LoVo (cell line): ENCODE measurements around the gene ADAMTS2.

Experiments used
- DNase-seq: peaks from one replicate; pipeline ENCODE4 v3.0.0-alpha.2; 2016; ENCODE audit warnings: low spot score

The ADAMTS2 gene

DNA sequence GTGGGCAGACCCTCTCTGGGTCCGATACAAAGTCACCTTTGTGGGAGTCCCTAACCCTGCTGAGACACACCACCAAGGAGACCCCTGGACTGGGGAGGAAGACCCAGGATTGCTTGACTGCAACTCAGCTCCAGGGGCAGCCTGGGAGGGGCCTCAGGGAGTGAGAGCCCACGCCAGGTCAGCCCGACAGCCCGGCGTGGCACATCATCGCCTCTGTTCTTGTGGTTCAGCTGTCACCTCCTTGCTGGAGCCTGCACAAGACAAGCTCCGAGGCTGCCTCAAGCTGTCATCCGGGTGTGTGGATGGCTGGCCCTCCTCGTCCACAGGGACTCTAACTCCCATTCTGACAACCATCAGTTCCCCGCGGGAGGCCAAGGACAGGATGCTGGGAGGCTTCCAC, 151.5 kb downstream of the ADAMTS2 start:
- no peak for DNase-seq

DNA sequence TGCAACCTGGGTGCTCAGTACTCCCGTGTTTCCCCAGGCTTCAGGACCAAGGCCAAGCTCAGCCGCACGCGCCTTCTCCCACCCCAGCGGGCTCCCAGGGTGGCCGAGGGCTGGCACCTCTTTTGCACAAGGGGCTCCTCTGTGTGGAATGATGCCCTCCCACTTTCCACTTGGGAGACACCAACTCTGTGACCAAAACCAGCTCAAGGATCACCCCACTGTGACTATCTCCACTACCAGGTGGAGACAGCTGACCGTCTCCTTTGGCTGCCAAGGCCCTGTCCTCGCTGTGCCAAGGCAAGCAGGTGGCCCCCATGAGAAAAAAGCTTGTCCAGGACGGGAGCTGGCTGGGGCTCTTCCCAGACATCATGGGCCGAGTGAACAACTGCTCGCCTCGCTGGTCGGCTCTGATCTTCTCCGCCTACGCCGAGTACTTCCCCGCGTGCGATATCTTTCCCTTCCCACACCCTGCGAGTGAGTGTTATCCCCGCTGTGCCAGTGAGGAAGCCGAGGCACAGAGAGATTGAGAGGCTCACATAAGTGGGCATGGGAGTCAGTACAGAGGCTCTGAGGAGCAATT, 152.3 kb downstream of the ADAMTS2 start:
- no peak for DNase-seq

DNA sequence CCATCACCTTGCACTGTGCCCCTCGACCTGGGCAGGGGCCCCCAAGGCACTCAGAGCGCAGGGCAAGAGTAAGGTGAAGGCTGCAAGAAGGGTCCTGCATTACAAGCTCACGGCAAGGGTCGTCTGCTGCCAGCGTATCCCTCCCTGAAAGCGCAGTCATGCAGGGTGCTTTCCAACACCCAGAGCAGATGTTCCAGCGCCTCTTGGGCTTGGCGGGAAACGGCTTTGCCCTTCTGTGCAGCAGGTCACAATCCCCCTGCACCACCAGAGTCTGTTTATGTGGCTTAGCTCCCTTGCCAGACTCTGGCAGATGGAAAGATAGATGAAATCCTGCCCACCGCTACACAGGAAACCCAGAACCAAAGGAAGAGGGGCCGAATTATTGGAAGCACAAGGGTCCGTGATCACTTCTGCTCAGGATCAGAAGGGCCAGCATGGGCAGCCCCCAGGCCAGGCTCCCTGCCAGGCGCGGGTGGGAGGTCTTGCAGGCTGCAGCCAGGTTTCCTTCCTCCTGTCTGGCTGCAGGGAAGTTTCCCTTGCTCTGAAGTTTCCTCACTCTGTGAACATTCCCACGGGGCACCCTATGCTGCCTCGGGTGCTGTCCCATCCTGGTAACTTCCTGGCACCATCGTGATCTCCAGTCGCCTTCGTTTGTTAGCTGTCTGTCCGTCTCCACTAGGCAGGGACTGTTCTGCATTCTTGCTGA, 152.9 kb downstream of the ADAMTS2 start:
- no peak for DNase-seq

DNA sequence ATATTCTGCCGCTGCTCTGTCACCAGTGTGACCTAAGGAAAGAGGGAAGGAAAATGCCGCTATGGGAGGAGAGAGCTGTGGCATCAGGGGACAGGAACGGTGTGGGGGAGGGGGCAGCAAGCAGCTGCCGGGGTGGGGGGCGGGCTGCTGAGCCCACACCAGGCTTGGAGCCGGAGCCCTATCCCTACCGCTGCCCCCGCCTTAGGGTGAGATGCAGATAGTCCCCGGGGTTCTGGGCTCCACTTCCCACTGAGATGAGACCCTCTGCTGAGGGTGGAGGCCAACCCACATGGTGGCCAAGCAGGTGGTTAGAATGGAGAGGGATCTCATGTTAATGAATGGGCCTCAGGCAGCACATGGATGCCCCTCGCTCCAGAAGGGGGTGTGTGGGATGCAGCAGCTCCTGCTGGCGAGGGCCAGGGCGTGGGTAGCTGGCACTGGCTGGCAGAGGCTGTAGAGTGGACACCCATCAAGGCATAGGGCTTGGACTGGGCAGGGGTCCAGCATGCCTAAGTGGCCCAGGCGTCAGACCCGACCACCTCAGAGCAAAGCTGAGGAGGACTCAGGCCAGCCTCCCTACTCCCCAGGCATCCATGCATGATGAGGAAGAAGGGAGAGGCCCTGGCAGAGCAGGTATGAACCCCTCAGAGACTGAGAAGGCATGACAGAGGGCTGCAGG, 153.6 kb downstream of the ADAMTS2 start:
- DNase-seq: no peak

DNA sequence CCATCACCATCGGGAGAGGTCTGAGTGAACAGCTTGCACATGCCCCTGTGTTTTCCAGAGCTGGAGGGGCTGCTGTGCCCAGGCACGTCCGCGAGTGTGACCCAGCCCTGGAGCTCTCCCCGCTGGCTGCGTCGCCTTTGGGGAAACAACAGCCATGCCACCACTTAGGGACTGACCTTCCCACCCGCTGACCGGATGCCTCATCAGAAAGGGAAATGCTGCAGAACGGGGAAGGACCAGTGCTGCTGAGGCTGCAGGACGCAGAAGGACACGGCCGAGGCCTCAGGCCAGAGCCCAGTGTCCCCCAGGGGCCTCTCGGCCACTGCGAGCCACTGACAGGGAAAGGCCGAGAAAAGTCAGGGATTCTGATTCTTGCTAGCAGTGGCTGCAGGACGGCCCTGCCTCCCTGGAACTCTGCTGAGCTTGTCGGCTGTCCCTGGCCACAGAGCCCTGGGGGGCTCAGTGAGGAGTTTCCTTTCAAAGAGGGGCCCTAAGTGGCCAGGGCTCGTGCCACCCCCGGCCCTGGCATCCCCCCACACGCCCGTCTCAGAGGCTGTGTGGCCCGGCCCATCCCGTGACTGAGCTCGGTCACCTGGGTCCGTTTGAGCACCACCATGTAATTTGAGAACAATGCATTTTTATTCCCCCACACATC, 154.3 kb downstream of the ADAMTS2 start:
- DNase-seq: no peak

DNA sequence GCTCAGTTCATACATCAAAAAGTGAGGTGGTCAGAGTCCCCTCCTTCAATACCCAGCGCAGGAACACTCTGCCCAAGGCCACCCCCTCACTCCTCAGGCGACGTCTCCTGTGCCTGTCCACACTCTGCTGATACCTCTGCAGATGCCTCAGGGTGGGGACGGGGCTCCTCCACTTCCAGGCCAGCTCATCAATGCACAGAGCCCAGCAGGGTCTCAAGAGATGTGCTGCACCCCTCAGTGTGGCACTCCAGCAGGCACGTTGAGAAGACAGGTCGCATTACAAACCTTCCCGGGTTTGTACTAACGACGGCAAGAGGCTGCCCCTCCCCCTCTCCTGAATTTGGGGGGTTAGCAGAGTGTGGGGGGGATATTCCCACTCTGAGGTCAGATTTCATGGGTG, 156.6 kb downstream of the ADAMTS2 start:
- DNase-seq: no peak

DNA sequence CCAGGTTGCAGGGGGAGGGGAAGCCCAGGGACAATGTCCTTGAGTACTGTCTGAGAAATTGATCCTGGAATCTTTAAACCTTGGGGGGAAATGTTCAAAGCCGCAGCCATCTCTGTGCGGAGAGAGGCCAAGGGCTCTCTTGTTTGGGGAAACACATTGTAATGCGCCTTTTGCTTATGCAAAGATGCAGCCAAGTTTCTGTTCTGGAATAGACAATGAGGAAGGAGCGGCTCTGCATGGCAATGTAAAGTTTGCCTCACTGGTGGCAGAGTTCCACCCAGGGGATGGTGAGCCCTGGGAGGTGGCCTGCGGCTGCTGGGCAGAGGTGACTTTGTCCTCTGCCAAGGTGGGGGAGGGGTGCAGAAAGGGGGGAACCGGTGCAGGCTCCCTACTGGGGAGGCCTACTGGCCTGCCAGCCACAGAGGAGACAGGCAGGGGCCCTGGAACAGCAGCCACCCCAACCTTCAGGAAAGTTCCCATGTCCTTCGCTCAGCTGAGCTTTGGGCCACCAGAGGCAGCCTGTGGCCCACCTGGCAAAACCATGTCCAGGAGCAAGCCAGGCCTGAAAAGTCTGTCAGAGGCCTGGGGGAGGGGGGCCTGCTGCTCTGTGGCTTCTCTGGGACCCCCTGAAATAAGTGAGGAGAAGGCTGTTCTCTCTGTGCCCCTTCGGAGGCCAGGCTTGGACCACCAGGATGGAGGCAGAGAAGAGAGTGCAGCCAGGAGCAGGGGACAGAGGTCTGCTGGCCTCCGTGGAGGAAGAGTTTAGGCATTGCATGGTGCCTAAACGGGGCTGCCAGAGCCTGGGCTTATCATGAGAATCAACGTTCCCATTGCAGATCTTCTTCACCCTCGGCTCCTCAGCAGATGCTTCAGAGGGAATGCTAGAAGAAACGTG, 157.3 kb downstream of the ADAMTS2 start:
- DNase-seq: no peak

DNA sequence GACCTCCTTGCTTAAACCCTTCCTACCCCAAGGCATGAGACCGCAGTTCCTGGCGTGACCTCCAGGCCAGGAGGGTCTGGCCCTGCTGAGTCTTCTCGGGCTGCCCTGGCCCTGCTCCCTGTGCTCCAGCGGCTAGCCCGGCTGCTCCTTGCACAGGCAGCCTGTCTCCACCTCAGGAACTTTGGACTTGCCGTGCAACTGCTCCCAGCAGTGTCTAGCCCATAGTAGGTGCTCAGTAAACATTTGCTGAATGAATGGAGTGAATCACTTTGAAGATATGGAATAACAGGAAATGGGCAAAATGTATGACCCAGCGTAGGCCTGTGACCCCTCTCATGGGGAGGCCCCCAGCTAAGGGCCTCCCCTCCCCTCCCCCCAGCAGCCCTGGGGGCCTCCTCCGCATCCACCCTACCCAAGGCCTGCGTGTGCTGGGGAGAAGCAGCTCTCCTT, 158.0 kb downstream of the ADAMTS2 start:
- no peak for DNase-seq

DNA sequence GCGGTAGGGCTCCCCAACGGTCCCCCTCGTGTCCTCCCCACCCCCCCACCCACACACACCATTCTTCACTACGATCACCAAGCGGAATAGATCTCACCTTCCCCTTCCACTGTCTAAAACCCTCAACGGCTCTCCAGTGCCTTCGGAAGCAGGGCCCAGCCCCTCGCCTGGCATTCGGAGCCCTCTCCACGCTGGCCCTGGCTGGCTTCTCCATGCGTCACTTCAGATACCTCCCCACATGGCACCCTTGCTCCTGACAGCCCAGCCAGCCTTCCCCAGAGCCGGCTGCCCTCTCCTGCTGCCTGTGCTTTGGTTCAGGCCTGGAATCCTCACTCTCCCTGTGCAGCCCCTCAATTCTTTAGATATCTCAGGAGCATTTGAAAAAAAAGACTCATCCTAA, 158.5 kb downstream of the ADAMTS2 start:
- DNase-seq: no peak

DNA sequence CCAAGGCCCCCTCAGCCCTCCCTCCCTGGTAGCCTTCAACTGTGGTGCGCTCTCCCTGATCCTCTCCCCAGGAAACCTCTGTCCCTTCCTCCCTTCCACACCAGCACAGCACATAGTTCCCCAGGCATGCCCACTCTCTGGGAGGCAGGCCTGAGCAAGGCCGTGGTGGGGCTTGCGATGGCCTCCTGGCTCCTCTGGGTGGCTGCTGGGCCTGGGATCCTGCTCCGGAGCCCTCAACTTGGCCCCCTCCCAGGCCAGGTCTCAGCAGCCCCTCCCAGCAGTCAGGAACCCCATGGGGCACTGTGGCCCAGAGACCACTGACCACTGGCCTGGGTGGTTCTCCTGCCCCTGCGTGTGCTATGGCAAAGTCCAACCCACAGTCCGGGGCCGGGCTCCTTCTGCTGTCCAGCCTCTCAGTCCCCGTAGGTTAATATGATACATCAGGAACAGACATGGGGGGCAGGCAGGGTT, 159.3 kb downstream of the ADAMTS2 start:
- DNase-seq: no peak

DNA sequence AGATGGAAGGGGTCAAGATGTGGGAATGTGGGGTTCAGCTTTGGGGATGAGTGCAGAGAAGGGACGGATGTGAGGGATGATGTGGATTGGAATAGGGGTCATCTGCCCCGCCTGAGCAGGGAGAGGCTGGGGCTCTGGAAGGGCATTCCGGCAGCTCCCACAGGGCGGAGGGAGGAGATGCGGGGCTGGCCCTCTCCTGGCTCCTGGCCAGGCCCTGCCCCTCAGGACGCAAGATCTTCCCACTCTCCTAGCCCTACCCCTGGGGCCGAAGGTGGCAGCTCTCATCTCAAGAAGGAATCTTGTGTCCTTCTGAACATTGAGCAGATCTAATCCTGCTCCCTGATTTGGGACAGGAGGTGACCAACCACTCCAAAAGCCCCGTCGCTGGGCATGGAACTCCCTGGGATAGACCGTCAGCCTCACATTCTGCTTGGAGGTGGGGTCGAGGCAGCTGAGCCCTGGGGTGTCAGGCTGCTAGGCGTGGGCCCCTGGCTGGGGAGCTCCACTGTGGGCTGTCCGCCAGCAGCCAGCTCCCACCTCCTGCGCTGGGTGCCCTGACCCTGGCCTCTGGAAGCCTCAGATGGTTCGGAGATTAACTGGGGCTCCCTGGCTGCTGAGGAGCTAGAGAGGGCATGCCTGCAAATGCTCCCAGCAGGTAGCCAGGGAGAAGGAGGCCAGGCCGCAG, 159.9 kb downstream of the ADAMTS2 start:
- DNase-seq: no peak

DNA sequence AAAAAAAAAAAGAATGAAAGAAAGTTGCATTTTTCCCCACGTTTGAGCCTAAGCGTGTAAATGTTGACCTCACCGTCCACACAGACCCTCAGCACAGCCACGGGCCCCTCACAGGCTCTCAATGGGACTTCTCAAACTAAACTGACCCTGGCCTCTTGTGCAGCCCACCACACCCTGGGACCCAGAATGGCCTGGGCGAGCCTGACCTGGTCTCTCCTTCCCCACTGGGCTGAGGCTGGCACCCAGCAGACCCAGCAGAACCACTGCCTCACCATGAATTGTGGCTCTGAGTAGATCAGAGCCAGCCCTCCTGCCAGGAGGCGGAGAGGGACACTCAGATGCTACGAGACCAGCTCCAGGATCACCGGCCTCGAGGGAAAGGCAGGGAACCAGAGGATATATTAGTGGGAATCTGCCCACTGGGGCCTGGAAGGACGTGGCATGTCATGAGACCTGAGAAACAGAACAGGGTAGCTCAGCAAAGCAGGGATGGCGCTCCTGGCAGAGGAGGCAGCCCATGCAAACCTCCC, 160.7 kb downstream of the ADAMTS2 start:
- no peak for DNase-seq

DNA sequence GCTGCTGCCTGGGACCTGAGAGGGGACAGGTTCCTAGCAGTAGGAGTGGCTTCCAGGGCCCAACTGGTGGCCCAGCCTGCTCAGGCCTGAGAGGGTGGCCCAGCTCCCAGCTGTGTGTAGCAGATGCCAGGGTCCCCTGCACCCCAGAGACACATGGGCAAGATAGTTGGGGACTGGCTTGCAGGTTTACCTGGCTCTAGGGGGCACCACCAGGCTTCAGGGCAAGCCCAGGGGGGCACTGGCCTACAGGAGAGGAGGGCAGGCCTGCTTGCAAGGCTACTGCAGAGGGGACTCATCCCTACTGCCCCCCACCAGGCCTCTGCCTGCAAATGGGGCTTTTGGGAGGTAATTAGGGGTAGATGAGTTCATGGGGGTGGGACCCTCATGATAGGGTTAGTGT, 161.8 kb downstream of the ADAMTS2 start:
- DNase-seq: no peak

DNA sequence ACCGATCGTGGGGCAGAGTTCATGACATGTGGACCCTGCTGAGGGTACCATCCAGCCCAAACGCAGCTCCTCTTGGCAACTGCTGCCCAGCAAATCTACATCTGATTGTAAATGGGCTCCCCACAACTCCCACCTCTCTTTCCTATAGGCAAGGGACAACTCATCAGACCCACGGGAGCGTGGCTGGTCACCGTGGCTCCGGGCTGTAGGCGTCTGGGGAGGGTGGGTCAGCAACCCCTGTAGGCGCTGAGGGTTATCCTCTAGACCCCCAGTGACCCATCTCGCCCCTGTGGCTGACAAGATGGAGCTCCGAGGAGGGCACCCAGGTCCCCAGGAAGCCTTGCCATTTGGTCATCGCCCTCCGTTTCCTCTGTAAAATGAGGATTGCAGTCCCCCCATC, 162.7 kb downstream of the ADAMTS2 start:
- DNase-seq: no peak

DNA sequence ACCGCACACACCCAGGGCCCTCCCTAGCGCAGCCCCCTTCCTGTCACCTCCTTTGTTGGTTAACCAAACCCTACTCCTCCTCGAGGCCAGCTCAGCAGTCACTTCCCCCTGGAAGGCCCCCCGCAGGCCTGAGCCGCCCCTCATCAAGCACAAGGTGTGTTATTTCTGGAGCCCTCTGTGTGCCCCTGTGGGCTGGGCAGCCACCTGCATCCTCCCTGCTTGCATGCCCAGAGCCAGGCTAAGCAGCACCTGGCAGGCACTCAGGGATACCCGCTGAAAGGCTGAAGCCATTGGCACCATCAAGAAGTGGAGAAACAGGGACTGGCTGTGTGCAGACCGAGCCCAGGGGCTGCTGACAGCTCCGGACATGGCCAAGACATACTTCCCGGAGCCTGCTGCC, 163.3 kb downstream of the ADAMTS2 start:
- no peak for DNase-seq

DNA sequence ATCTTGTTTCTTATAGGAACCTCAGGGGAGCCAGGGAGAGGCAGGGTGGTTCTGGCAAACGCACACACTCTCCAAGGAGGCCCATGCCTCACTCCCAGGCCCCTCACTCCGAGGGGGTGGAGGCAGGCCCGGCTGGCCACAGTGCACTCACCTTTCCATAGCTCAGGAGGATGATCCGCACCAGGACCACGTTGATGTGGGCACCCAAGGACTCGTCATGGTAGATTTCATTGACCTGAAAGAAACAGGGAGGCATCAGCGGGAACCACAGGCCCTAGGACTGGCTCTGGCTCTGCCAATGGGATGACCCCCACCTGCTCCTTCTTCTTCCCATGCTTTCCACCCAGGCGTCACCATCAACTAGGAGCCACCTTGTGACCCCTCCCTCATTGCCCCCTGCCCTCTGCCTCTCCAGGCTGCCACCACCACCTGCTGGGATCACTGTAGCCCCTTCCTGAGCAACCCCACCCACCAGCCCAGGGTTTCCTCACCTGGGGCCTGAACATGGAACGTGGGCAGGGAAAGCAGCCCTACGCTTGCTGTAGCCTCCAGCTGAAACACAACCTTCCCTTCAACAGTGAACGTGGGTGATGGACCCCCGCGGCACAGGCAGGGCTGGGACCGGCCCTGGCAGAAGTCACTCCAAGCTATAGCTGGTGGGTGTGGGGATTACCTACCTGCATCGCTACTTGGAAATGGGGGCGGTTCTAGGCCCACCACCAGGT, 164.2 kb downstream of the ADAMTS2 start:
- DNase-seq: no peak

DNA sequence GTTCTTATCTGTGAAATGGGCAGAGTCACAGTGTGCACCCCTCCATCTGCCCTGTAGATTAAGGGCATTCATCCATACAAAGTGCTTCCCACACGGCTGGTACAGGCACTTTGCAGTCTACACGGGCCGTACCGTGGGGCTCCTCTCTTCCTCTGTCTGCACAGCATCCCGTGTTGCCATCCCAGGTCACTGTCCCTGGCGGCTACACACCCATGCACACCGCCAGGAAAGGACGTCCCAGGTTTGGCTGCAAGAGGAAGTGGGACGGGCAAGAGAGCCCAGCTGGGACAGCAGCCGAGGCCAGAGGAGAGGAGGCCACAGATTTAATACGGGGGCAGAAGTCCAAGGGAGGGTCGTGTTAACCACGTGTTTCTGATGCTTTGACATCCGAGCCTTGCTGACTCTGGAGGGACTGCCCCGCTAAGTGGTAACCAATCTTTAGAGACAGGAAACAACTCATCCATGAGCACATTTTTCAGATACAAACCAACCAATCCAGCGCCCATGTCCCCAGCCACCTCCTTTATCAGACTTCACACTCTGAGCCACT, 165.1 kb downstream of the ADAMTS2 start:
- DNase-seq: no peak

DNA sequence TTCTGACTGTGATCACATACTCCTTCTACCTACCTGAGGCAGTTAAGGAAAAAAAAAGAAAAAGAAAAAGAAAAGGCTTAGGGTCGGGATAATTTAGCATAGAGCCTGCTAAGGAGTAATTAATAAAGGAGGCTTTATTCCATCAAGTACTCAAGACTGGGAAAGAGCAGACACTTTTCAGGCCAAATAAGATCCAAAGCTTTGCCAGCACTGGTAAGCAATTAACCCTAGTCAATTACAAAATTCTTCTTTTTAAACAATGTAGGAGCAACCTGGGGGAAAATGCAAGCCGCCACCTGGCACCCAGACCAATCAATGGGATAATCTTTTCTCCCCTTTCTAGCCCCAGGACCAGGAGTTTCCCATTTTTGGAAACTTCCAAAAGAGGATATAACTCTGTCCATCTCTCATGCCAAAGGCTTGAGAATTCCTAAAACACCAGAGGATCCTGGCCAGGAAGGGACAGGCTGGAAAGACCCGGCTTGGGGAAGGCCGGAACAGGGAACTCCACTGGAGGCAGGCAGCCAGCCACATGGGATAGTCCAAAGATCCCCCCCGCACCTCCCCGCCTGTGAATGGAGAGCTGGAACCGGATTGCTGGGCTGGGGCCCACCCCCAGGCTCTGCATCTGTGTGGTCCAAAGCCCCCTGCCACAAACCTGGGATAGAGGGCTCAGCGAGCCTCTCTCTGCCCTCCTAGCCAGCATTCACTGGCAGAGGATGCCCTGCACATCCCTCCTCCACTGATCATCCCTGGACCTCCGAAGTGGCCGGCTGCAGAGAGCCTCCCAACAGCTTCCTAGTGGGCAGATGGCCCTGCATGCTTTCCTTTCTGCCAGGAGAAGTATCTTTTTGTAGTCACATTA, 167.3 kb downstream of the ADAMTS2 start:
- DNase-seq: no peak
